HG02970 (cell line): ENCODE measurements around the gene SCUBE2.

Experiments used
- ATAC-seq: cut with Tn5 transposase; IDR thresholded peaks from one replicate; pipeline ENCODE4 v1.9.1; 2021; ENCODE audit warnings: mild to moderate bottlenecking, moderate library complexity, moderate number of reproducible peaks; ENCODE audit not compliant: unreplicated experiment, low FRiP score

Gene SCUBE2

DNA sequence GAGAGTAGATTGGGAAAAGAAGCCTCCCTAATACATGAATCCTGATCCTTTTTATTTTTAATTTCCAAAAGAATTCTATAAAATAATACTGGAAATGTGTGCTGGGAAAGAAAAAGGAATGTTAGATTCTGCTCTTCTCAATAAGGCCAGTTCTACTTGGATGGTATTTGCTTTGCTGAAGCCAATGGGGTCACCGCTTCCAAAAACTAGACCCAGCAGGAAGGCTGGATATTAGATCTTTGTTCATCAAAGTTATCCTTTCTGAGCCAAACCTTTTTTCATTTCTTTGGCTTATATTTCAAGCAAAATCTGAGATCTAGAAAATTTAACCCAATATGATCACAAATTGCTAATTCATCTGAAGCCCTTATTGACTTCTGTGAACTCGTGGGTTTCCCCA is 41.4 kb downstream of the SCUBE2 start:
- ATAC-seq = no peak

- no peak for ATAC-seq
These were observed 43.4 kb downstream of the SCUBE2 start for GRCh38 chr11:9047964-9048523.

- ATAC-seq = no peak
These were observed 44.9 kb downstream of the SCUBE2 start for GRCh38 chr11:9046481-9046880.

DNA sequence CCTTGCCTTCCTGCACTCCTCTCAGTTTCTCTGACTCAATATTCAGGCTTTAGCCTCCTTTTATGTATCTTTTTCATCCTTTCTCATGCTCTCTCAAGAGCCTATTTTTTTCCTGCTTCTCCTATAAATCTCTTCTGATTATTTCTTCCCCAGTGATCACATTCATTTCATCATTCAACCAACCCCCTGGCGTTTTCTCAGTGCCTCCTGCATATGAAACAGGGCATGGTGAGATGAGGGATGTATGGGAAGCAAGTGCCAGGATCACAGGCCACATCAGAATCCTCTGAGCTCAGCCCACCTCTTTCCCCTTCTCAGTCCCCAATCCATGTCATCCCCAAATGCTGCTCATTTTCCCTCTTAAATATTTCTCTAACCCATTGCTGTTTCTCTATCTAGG is 48.9 kb downstream of the SCUBE2 start:
- no peak for ATAC-seq

- no peak for ATAC-seq
These were observed 49.7 kb downstream of the SCUBE2 start for GRCh38 chr11:9041747-9042146.

DNA sequence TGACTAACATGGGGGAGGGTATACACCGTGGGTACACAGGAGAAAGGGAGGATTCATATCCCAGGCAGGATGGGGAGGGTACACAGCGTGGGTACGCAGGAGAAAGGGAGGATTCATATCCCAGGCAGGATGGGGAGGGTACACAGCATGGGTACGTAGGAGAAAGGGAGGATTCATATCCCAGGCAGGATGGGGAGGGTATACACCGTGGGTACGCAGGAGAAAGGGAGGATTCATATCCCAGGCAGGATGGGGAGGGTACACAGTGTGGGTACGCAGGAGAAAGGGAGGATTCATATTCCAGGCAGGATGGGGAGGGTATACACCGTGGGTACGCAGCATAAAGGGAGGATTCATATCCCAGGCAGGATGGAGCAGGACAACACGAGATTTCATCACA is 51.0 kb downstream of the SCUBE2 start:
- ATAC-seq = no peak

DNA sequence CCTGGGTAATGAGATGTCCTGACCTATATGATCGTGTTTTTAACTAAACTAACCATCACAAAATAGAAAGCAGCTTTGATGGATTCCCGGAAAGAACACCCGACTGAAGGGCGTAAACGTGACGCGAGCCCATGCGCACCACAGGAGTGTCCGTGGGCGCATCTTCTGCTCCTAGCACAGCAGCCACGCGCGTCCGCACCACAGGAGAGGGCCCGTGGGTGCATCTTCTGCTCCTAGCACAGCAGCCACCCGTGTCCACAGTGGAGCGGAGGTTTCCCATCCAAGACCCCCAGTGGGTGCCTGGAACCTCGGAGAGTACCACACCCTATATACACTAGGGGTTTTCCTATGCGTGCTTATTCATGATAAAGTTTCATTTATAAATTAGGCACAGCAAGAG is 51.5 kb downstream of the SCUBE2 start:
- no peak for ATAC-seq

- ATAC-seq = no peak
These were observed 52.2 kb downstream of the SCUBE2 start for GRCh38 chr11:9039198-9039597.

DNA sequence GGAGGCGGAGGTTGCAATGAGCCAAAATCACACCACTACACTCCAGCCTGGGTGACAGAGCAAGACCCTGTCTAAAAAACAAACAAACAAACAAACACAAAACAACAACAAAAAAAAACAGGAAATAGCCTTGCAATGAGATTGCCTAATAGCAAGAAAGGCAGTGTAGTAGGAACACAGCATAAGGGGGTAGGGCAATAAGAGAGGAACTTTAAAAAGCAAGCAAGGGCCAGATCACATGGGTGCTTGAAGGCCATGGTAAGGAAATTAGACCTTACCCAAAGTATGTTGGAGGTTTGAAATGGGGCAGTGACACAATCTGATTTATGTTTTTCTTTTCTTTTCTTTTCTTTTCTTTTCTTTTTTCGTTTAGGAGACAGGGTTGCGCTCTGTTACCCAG is 52.9 kb downstream of the SCUBE2 start:
- no peak for ATAC-seq

GRCh38 chr11:9037963-9038362 is 53.4 kb downstream of the SCUBE2 start:
- no peak for ATAC-seq

DNA sequence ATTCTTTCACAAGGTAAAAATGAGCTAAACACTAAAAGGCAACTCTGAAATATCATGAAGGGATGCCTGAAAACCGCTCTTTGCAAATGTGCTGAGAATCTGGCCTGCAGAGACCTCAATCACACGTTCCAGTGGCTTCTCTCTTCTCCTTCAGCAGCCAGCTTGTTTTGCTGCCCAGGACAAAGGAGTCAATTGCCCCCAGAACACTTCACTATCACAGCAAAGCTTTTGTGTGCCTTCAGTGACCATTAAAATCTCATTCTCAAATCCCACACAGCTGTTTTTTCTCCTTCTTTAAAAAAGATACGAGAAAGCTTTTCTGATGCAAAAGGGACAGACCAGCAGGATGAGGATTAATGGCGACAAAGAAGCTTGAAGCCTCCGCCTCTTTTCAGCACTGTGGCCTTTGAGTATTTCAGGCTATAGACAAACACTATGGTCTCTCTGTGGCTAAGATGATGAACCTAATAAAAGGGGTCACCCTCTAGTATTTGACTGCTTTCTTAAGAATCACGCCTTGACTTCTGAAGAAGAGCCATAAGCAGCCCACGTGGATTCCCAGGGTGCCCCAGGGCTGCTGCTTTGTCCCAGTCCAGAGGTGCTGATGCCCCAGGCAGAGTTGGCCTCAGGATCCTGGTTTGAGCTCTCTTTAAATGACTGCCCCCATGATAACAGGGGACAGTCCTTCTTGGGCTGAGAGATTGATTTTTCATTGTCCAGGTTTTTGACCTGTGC is 54.2 kb downstream of the SCUBE2 start:
- no peak for ATAC-seq

- ATAC-seq = no peak
These were observed 60.8 kb downstream of the SCUBE2 start for GRCh38 chr11:9030601-9031000.

DNA sequence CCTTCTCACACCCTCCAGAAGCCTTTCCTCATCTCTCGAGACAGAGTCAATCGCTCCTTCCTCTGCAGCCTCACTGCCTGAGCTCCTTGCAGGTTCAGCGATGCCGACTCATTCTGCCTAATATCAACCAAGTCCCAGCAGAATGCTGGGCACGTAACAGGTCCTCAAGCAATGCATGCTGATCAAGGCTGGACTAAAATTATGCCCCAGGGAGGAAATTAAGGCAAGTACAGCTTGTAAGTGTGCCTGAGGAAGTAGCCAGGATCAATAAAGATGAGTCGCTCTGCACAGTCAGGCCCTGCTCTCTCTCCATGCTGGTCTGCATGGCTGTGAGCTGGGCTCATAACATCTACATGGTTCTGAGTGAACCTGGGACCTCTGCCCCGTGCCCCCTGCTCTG is 62.0 kb downstream of the SCUBE2 start:
- ATAC-seq = no peak

- ATAC-seq = no peak
These were observed 62.8 kb downstream of the SCUBE2 start for GRCh38 chr11:9028581-9028980.

DNA sequence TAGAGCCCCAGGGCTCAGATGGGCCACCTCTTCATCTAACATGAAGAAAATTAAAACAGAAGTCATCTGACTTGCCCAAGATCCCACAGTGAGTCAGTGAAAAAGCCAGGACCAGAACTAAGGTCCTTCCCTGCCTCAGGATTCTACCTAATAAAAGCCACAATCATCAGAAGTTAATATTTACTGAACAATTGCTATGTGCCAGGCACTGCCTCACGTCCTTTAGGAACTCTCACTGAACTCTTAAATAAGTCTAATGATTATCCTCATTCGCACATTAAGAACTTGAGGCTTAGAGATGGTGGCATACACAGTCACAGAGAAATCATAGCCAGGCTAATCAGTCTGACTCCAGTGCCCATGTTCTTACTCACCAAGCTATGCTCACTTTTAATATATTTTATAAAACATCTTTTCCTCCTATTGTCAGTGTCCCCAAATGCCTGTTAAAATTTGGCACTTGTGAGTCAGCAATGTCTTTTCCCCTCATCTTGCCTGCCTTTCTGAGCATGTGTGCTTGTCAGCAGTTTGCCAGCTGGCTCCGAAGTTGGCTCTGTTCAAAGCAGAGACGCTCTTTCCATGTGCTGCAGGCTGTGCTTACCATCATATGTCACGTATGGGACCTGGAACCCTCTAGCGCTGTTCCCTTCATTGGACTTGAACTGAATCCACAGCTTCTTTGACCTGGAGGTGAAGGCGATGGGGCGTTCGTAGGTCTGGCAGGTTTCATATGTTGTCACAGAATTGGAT is 66.1 kb downstream of the SCUBE2 start:
- ATAC-seq = no peak

GRCh38 chr11:9022961-9023680 is 68.3 kb downstream of the SCUBE2 start:
- no peak for ATAC-seq

DNA sequence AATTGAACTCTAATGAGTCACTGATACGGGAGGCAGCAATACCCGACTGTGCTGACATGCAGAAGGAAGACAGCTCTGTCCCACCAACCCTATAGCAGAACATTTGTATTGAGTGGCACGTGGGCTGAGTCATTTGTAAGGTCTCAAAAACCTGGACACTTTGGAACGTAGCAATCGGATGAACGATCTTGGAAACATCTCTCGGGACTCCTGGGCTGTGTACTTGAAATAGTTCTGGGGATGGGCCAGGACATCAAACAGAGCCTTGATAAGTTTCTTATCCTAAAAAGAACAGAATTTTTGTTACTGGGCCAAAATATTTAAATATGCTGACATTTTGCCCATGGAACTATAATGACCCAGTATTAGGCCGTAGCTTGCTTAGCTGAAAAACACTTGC is 70.5 kb downstream of the SCUBE2 start:
- no peak for ATAC-seq

- no peak for ATAC-seq
These were observed 71.5 kb downstream of the SCUBE2 start for GRCh38 chr11:9019861-9020260.

- ATAC-seq = no peak
These were observed 73.6 kb downstream of the SCUBE2 start for GRCh38 chr11:9017773-9018172.

- no peak for ATAC-seq
These were observed 74.3 kb downstream of the SCUBE2 start for GRCh38 chr11:9016916-9017642.
